GM19372 (cell line): Measurements from ENCODE around the gene BHLHE41.

Experiments
- ATAC-seq: cut with Tn5 transposase; IDR thresholded peaks from one replicate; pipeline ENCODE4 v1.9.1; 2021; ENCODE audit warnings: mild to moderate bottlenecking, low read depth, moderate library complexity; ENCODE audit not compliant: unreplicated experiment

The BHLHE41 gene

DNA sequence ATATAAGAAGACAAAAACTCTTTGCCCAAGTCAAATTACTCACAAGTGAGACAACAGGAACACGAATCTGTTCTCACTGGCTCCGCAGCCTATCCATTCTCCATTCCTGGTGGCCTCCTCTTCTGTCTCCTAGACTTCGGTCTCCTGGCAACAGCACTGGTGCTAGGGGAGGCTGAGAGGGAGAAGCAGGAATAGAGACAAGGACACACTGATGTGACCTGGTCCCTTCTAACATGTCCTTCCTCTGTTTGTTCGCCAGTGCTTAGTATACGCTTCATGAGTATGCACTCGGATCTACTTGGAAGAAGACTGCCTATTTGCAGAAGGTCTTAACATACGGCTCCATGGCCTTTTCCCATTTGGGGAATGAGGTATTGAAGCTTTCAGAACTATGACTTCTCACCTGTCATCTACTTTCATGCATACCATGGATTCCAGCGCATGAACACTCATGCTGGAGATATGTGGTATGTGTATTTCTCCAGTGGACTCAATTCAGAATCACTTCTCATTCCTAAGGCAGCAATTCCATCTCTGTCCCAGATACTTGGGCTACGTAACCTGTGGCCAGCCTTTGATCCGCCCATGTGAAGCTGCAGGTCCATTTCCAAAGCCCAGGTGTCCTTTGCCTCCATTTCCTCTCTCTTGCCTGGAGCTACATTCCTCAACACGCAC lies 33.9 kb downstream of the BHLHE41 start:
- no peak for ATAC-seq

DNA sequence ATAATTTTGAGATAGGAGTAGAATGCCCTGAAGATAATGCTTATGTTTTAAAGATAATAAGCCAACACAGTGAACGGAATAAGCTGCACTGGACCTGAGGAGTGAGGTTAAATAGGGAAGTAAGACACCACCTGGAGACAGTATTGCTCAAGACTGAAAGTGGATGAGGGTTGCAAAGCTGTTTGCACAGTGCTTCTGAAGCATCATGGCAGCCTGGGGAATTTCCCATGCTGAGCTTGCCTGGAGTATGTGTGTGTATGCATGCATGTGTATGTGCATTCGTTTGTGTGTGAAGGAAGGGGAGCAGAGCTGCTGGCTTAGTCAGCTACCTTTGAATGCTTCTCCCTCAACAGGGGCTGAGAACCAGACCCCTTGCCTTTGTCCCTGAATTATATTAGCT lies 35.8 kb downstream of the BHLHE41 start:
- ATAC-seq, result no peak

DNA sequence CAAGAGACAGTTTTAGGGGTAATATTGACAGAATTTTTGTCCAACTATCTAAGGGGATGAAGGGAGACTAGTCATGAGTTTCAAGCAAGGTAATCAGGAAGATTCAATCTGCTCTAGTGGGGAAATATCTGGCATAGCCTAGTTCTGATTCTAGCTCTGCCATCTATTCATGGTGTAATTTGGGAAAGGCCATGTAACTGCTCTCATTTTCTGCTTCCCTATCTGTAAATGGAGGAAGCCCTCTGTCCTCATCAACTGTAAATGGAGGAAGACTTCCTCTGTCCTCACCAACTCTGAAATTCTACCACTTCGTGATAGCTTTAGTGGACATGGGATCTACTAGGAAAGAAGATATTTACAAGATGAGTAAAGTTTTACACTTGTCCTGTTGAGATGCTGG lies 37.9 kb downstream of the BHLHE41 start:
- no peak for ATAC-seq

DNA sequence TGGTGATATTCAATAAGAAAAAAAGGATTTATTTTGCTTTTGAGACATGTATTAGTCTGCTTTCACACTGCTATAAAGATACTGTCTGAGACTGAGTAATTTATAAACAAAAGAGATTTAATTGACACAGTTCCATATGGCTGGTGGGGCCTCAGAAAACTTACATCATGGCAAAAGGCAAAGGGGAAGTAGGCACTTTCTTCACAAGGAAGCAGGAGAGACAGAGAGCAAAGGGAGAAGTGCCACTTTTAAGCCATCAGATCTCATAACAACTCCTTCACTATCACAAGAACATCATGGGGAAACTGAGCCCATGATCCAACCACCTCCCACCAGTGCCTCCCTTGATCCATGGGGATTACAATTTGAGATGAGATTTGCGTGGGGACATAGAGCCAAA lies 43.9 kb downstream of the BHLHE41 start:
- ATAC-seq, result no peak

DNA sequence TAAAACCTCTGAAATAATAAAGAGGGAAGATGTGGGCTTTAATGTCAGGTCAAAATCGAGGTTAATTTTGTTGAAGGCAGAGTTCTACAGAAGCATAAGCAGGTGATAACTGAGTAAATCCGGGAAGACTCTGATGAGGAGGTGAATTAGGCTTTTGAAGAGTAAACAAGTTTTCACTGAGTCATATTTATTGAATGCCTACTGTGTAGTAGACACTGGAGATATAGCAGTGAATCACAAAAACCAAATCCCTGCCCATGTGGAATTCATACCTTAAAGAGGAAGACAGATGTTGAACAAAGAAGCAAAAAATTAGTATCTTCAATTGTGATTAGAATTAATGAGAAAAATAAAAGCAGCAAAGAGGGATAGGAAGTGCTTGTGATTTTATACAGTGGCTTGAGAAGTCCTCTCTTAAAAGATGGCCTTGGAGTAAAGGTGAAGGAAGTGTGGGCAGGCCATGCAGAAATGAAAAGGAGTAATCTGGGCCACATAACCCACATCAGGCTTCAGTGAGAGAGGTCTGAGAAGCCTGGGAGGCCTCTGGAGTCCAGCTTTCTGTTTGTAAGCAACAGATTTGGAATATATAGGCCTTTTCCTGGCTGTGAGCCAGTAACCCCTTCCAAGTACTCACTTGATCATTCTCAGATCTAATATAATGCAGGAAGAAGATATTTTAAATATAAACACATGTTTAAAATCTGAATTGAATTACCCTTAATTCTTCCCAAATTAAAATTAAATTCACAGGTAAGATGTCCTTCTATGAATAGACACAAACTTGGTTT lies 46.7 kb downstream of the BHLHE41 start:
- no peak for ATAC-seq
